ENCODE data around the gene ZBTB44.

DNA sequence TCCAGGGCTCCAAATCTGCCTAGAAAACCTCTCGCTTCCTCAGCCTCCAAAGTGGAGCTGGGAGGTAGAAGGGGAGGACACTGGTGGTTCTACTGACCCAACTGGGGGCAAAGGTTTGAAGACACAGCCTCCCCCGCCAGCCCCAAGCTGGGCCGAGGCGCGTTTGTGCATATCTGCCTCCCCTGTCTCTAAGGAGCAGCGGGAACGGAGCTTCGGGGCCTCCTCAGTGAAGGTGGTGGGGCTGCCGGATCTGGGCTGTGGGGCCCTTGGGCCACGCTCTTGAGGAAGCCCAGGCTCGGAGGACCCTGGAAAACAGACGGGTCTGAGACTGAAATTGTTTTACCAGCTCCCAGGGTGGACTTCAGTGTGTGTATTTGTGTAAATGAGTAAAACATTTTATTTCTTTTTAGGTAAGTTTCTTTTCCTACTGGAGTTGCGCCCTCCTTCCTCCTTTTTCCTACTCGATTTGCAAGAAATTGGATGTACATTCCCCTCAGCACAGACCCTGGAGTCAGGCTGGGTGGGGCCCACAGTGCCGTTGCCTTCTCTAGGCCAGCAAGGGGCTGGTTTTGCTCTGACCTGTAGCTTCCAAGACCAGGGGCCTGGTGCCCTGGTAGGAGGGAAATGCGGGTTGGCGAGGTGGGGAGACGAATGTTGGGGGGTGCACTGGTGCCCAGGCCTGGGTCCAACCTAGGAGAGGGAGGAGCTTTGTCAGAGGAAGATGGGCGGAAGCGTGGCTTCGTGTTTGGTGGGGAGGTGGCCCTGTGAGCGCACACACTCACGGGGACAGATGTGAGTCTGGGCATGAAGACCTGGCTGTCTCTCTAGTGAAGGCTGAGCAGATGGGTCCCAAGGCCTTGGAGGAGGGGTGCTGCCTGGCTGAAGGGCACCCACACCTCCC, 104.5 kb downstream of the ZBTB44 start:
- TF ChIP-seq POLR2AphosphoS5 (IDR thresholded peaks at IDR 0.05; ENCODE audit: low read depth, low read length) (no peak), POLR2A (IDR thresholded peaks at IDR 0.05; ENCODE audit: low read depth, low read length) (no peak), TAF1 (IDR thresholded peaks at IDR 0.05; ENCODE audit: borderline replicate concordance, low read depth, low read length) (no peak)

Data from GM12892 (cell line).